IMR-90 (cell line): ENCODE measurements around the gene CADM2.

Experiments used
- CEBPB ChIP-seq: IDR thresholded peaks from 2 replicates; pipeline ENCODE4 v1.6.1; 2012; ENCODE audit warnings: low read depth, low read length, improper control_type of control experiment
- MAZ ChIP-seq: IDR thresholded peaks from 2 replicates; pipeline ENCODE4 v1.6.1; 2012; ENCODE audit warnings: low read depth, mild to moderate bottlenecking, low read length, improper control_type of control experiment, moderate library complexity, borderline replicate concordance
- POLR2A ChIP-seq: IDR thresholded peaks from 2 replicates; pipeline ENCODE4 v1.6.1; 2012; ENCODE audit warnings: mild to moderate bottlenecking, low read depth, low read length
- RFX5 ChIP-seq: IDR thresholded peaks from 2 replicates; pipeline ENCODE4 v1.8.0; 2012; ENCODE audit warnings: low read depth, mild to moderate bottlenecking, low read length, moderate library complexity
- TF ChIP-seq, protein P1 (sequence below): conservative IDR thresholded peaks from 2 replicates; pipeline ENCODE4 v1.5.1; 2012; ENCODE audit warnings: mild to moderate bottlenecking, low read depth, low read length, improper control_type of control experiment

DNA sequence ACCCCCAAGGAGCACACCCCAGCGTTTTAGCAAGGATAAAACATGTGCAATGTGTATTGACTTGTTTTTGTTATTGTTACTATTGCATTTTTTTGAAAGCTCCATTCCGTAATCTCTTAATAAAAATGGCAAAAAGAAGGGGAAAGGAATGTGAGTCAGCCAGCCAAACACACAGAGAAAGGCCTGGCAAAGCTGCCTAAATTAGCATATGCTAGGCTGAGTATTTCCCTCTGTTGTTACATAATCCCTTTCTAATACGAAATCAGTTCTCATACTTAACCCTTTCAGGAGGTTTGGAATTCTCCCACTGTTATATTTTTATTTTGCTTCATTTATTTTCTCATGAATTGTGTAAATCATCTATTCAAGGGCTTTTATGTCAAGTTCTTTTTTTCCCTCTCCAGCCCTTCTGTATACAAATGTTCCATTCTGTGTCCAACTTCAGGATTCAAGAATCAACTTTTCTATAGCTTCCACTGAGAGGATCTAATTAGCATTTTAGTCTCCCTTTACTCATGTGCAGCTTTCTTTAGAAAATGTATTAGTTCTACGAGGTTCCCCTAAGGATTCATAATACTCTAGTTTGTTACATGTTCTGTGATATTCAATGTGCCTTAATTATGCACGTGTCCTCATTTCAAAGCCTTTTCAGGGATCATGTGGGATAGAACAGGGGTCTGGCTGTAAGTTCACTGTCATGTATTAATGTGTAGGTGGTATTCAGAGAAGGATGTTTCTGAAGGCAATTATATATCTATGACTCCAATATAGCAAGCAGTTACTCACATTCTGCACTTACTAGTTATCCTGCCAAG is 9.2 kb downstream of the CADM2 start:
- TF ChIP-seq, protein P1, sequence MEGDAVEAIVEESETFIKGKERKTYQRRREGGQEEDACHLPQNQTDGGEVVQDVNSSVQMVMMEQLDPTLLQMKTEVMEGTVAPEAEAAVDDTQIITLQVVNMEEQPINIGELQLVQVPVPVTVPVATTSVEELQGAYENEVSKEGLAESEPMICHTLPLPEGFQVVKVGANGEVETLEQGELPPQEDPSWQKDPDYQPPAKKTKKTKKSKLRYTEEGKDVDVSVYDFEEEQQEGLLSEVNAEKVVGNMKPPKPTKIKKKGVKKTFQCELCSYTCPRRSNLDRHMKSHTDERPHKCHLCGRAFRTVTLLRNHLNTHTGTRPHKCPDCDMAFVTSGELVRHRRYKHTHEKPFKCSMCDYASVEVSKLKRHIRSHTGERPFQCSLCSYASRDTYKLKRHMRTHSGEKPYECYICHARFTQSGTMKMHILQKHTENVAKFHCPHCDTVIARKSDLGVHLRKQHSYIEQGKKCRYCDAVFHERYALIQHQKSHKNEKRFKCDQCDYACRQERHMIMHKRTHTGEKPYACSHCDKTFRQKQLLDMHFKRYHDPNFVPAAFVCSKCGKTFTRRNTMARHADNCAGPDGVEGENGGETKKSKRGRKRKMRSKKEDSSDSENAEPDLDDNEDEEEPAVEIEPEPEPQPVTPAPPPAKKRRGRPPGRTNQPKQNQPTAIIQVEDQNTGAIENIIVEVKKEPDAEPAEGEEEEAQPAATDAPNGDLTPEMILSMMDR = no peak
- no peak for TF ChIP-seq MAZ
- TF ChIP-seq CEBPB = no peak
- no peak for TF ChIP-seq RFX5
- TF ChIP-seq POLR2A = no peak
